IPS-NIHi11 (cell line): Measurements from ENCODE around the gene SYTL2.

Source experiments
- DNase-seq: peaks from one replicate; pipeline ENCODE4 v3.0.0; 2012; ENCODE audit warnings: mixed read lengths, low spot score

Gene SYTL2

DNA sequence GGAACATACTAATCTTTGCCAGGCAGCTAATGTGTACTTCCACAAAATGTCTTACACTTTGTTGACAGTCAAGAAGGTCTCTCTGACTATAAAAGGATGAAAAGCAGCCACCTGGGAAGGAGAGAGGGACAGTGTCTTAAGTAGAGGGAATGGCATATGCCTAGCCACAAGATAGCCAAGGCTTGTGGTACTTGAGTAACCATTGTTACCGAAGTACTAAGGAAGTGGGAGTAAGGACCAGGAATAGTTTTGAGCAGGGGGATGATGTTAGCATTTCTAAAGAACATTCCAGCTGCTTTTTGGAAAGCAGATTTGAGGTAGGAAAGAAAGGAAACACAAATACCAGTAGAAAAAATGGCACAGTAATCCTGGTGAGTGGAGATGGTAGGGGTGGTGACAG lies 159.8 kb downstream of the SYTL2 start:
- DNase-seq: no peak

DNA sequence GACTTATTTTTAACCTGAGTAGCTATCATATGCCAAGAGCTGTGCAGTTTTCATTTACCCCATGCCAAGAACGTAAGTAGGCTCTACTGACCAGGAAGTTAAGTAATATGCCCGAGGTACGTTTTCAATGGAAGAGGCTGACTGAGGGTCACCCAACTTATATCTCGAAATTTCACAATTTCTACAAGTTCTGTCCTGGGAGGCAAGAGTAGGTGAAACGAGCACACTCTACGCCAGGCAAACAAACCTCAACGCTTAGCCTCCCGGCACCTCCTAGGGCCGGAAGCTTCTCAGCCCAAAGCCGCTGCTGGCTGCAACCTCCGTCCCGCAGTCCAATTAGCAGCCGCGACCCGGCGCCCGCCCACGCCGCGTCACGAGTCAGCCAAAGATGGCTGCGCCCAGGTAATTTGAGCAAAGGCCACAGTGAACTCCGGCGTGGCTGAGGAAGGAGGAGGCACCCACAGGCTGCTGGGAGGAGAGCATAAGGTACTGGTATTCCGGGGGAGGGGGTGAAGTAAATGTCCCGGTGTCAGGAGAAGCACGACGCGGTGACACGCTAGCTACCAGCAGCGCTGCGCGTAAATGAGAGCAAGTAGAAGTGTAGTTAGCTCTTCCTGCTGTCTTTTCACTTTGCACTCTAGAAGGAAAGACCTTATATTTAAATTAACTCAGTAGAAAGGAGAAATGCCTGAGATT lies 163.2 kb downstream of the SYTL2 start, which contains the start of gene TMEM126A:
TMEM126A (plus strand) TSS at position 364 of the 696 bp plus-strand sequence. CDS start 2,289 bp downstream, outside the sequence.
- peak; percentile 89 for DNase-seq

DNA sequence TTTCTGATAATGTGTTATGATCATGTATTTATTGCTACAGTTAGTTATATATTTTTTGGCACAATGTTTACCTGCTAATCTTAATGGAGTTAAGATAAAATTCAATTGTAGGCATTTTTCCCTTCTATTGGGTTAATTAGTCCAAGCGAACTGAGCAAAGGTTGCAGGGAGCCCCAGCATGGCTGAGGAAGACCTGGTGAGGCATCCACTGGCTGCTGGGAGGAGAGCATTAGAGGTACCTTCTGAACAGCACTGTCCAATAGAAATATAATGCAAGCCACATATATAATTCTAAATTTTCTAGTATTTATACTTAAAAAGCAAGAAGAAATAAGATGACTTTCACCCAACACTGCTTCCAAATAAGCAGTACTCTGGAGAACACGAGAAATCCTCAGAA lies 163.9 kb downstream of the SYTL2 start:
- no peak for DNase-seq
